GM12875 (cell line): ENCODE measurements around the gene DEFB123.
A peak's percentile ranks its signal among the peaks of the same experiment; 100 is the strongest.

Experiments used
- H3K4me3 ChIP-seq: one replicate; pipeline ENCODE4 v1.5.1; 2011; ENCODE audit warnings: low read depth, low read length, control low read depth
- TF ChIP-seq, protein P1 (sequence below): IDR thresholded peaks from 2 replicates; pipeline ENCODE4 v1.5.1; 2011; ENCODE audit warnings: low read depth, mild to moderate bottlenecking, control low read depth, inconsistent platforms, low read length, moderate library complexity, borderline replicate concordance; ENCODE audit not compliant: insufficient read depth

Gene DEFB123

DNA sequence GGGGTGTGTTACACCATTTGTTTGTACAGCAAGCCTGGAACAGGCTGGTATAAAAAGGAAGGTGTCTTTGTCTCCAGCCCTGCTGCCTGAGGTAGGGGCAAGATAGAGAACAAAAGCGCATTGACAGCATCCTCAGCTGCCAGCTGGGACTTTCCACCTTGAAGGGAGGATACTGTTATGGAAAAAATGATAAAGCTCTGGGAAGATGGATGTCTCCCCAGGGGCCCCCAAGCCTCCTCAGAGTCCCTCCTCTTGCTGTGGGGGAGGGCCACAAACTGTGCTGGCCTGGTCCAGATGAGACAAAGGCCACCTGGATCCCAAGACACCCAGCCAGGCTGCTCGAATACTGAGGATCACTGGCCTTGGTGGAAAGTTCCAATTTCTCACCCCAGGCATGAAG, 47.7 kb downstream of the DEFB123 start:
- TF ChIP-seq, protein P1, sequence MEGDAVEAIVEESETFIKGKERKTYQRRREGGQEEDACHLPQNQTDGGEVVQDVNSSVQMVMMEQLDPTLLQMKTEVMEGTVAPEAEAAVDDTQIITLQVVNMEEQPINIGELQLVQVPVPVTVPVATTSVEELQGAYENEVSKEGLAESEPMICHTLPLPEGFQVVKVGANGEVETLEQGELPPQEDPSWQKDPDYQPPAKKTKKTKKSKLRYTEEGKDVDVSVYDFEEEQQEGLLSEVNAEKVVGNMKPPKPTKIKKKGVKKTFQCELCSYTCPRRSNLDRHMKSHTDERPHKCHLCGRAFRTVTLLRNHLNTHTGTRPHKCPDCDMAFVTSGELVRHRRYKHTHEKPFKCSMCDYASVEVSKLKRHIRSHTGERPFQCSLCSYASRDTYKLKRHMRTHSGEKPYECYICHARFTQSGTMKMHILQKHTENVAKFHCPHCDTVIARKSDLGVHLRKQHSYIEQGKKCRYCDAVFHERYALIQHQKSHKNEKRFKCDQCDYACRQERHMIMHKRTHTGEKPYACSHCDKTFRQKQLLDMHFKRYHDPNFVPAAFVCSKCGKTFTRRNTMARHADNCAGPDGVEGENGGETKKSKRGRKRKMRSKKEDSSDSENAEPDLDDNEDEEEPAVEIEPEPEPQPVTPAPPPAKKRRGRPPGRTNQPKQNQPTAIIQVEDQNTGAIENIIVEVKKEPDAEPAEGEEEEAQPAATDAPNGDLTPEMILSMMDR, result no peak
- no peak overlapping the region for H3K4me3 ChIP-seq

DNA sequence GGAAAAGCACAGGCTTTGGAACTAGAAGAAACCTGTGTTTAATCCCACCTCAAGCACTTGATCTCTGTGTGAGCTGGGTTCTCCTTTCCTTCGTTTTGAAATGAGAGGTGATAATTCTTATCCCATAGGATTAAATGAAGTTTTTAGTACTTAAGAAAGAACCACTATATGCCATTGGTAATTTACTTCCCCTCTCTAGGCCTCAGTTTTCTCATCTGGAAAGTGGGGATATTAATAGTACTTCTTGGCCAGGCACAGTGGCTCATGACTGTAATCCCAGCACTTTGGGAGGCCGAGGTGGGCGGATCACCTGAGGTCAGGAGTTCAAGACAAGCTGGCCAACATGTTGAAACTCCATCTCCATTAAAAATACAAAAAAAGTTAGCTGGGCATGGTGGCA, 48.7 kb downstream of the DEFB123 start:
- TF ChIP-seq, protein P1, result no peak
- H3K4me3 ChIP-seq, result no peak overlapping the region

DNA sequence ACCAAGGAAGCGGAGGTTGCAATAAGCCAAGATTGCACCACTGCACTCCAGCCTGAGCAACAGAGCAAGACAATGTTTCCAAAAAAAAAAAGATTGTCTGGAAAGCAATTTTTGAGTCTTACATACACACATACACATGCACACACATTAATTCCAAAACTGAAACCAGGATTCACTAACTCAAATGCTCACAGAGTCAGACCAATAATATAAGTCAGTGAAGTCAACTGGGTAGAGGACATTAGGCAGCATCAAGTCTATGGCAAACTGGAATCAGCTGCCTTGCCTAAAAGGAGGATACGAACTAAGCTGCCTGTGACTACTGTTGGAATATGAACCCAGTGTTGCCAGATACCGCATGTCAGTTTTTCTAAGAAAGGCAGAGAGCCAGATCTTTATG, 50.3 kb downstream of the DEFB123 start:
- no peak overlapping the region for H3K4me3 ChIP-seq
- TF ChIP-seq, protein P1, result no peak

DNA sequence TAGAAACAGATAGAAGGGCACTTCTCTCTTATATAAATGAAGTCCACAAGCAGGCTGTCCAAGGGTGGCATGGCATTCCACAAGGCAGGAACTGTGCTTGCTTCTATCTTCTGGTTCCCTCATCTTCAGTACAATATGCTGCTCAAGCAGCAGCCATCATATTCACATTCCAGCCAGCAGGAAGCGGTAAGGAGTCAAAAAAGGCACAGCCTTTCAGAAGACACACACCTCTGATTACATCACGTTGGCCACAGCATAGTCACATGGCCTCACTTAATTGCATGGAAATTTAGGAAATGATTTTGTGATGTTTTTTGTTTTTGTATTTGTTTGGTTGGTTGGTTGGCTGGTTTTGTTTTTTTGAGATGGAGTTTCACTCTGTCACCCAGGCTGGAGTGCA, 53.7 kb downstream of the DEFB123 start:
- TF ChIP-seq, protein P1, result 0 out of 2 replicates have a peak, but pooled peaks have one; percentile 14
- H3K4me3 ChIP-seq, result no peak overlapping the region

DNA sequence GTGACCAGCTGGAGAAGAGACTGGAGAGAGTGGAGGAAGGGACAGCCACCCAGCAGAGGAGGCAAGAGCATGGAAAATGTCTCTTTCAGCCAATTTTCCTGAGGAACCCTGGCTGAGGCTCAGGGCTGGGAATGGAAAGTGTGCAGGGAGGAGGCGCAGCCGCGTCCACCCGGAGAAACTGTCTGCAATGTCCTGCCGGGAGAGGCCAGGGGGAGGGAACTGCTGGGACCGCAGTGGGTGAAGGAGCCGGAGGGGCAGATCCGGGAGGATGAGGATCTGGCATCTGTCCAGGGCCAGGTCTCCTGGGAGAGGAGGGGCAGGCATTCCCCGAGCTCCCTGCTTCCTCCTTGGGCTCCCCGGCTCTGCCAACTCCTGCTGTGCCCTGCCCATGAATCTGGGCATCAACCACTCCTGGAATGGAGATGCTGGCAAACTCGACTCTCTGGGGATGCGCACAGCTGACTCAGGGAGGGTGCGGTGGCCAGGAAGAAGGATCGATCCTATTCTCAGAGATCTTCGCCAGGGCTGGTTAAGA, 56.4 kb downstream of the DEFB123 start:
- H3K4me3 ChIP-seq, result no peak overlapping the region

DNA sequence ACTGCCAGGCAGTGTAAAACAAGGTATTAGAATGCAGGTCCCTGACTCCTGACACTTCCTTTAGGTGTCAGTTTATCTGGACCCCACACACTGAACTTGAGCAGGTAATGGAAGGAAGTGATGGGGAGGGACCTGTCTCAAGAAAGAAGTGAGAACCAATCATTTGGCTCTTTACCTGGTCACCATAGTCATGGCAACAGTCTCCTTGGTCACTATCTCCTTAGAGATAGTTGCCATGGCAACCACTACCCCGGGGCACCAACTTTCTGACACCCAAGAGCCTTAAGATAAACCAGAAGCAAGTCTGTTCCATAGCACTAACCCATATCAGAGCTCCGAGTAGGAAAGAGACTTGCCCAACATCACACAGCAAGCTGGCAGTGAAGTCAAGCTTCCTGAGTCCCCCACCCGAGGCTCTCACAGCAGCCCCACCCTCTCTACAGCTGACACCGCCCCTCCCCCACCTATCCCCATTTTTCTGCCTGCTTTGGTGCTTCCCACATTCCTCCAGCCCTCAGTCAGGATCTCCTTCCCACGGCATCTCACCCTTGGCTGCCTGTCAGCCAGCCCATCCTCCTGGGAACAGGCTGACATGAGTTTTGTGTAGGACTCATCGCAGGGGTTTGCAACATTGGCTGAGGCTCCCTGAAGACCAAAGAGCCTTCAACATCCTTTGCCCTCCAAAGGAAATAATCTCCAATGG, 57.6 kb downstream of the DEFB123 start:
- TF ChIP-seq, protein P1, result no peak
- H3K4me3 ChIP-seq, result no peak overlapping the region

More for the DNA sequence above, 56.4 kb downstream of the DEFB123 start:
- TF ChIP-seq, protein P1, result no peak
